IgD-negative memory B cell (primary cell): ENCODE measurements around the gene INTS14. TPM values are rescaled to one million over a fixed set of nuclear protein-coding genes. Genes with fewer than 3 reads are reported as not detected.
A peak's percentile ranks its signal among the peaks of the same experiment; 100 is the strongest.

Source experiments
- H3K27ac Mint-ChIP-seq, 3 donors: one replicate each; pipeline ENCODE4 v1.8.0; 2020 to 2022; ENCODE audit warnings: mild to moderate bottlenecking in 3 of 3, mixed read lengths in 3 of 3, moderate library complexity in 1 of 3
- H3K27me3 Mint-ChIP-seq: one replicate; pipeline ENCODE4 v1.8.0; 2021; ENCODE audit warnings: mixed read lengths
- H3K36me3 Mint-ChIP-seq: one replicate; pipeline ENCODE4 v1.8.0; 2020; ENCODE audit warnings: mild to moderate bottlenecking, mixed read lengths
- H3K4me1 Mint-ChIP-seq, 3 donors: one replicate each; pipeline ENCODE4 v1.8.0; 2020 to 2022; ENCODE audit warnings: mixed read lengths in 3 of 3, mild to moderate bottlenecking in 1 of 3
- H3K4me3 Mint-ChIP-seq, 4 donors: one replicate each; pipeline ENCODE4 v1.8.0; 2020 to 2022; ENCODE audit warnings: mild to moderate bottlenecking in 4 of 4, mixed read lengths in 4 of 4, moderate library complexity in 3 of 4
- H3K9me3 Mint-ChIP-seq, 3 donors: one replicate each; pipeline ENCODE4 v1.8.0; 2020 to 2021; ENCODE audit warnings: mixed read lengths in 3 of 3, mild to moderate bottlenecking in 1 of 3
- polyA plus RNA-seq: library from polyadenylated mRNA; unstranded; fragments of 300-500 nt; fragmentation: Illumina TruSeq; gene quantifications from one replicate; pipeline ENCODE4 v1.2.3, GENCODE V29; 2021

Gene INTS14
- polyA plus RNA-seq, 1 donor from 2014 or later, result 24.3 TPM

DNA sequence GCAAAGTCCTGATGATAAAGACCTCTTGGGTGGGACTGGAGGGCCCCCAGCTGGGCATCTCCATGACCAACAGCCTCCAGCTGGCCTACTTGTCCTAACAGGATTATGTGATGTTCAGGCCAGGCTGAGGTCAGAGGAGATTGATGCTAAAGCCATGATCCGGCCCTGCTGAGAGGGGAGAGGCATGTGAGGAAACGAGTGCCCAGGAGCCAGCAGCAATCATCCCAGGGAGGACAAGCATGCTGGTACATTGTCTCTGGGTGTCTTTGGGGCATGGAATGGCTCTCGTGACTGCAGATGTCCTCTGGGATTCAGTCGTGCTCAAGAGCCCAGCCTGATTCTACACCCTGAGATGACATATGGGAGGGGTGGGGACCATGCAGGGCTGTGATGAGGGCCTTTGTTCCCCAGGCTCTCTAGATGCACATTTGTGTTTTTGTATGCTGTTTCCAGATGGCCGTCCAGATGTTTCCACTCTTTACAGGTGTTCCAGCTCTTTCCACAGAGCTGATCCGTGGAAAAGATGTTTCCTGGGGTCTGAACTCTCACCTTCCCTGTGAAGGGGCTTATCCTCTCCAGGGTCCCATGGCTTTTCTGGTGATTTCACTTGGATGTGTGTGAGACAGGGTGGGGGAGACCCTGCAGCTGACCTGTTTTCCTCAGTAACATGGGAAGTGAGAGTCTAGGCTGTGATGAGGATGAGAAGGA lies 31.0 kb upstream of the INTS14 start:
- peak overlapping the region in 1 of 3 donors; percentile 76 for H3K27ac Mint-ChIP-seq
- no peaks in the 10 kb centered on the region for H3K9me3 Mint-ChIP-seq
- H3K36me3 Mint-ChIP-seq, result peaks cover 5% of the 10 kb centered on the region
- H3K4me1 Mint-ChIP-seq, result peaks cover 0 to 9% (median 4%) of the 10 kb centered on the region in 3 donors
- H3K4me3 Mint-ChIP-seq, result peak overlapping the region in 1 of 4 donors; percentile 1
- H3K27me3 Mint-ChIP-seq, result no peaks in the 10 kb centered on the region

DNA sequence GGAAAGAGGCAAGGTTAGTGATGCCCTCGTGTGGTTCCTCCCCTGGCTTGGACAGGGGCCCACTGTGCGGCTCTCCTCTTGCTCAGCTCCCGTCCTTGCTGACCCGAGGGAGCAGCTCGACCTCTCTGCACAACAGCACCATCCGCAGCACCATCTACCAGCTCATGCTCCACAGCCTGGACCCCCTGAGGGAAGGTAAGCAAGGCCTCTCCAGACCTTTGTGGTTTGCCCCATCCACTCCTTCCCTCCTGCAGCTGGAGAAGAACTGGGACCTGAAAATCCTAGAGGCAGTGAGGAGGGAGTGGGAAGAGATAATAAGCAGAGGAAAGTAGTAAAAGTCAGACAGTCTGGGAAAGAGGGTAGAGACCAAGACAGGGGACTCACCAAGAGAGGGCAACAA lies 28.6 kb upstream of the INTS14 start:
- H3K4me1 Mint-ChIP-seq, result peaks cover 0 to 9% (median 4%) of the 10 kb centered on the region in 3 donors

DNA sequence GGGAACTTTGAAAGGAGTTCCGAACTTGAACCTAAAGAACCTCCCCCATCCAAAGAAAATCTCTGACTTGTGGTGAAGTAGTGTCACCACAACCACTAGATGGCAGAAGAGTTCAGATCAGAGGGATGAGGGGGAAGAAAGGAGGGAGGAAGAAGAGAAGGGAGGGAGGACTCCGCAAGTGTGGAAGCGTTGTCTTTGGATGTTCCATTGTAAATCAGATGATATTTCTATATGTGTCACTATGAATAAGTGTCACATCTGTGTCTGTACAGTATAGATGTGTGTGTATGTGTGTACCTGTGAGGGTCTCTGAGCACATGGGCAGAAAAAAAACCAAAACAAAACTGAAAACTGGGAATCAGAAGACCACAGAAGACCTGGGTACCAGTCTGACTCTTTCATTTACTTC lies 27.8 kb upstream of the INTS14 start:
- Mint-ChIP-seq H3K4me3 (no peak overlapping the region), H3K27ac (peak overlapping the region in 2 of 3 donors; percentile 3 to 89), H3K36me3 (no peaks in the 10 kb centered on the region), H3K27me3 (peaks cover under 1% of the 10 kb centered on the region), H3K9me3 (no peaks in the 10 kb centered on the region), H3K4me1 (peaks cover 0 to 11% (median 4%) of the 10 kb centered on the region in 3 donors)

More for the DNA sequence above, 28.6 kb upstream of the INTS14 start:
- Mint-ChIP-seq H3K9me3 (no peaks in the 10 kb centered on the region), H3K27ac (peak overlapping the region in 1 of 3 donors; percentile 73), H3K36me3 (peaks cover 3% of the 10 kb centered on the region), H3K4me3 (no peak overlapping the region), H3K27me3 (no peaks in the 10 kb centered on the region)

DNA sequence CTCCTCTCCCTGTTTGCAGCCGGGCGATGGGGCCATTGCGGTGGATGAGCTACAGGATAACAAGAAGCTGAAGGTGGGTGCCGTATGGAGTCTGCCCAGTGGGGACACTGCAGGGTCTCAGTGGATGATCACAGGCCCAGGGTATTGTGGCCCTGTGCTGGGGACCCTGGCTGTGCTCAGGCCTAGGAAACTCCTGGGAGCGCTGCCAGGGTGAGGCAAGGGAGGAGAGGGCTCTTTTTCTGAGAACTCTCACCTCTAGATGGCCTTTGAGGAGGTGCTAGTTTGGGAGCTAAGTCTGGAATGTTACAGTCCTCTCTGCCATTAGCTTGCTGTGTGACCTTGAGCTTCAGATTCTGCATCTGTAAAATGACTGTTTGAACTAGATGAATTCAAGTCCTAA lies 27.2 kb upstream of the INTS14 start:
- H3K27ac Mint-ChIP-seq, result peak overlapping the region in 2 of 3 donors; percentile 3 to 89
- H3K9me3 Mint-ChIP-seq, result no peaks in the 10 kb centered on the region
- H3K27me3 Mint-ChIP-seq, result peaks cover 2% of the 10 kb centered on the region
- H3K4me1 Mint-ChIP-seq, result peaks cover 0 to 12% (median 4%) of the 10 kb centered on the region in 3 donors
- no peaks in the 10 kb centered on the region for H3K36me3 Mint-ChIP-seq
- no peak overlapping the region for H3K4me3 Mint-ChIP-seq

DNA sequence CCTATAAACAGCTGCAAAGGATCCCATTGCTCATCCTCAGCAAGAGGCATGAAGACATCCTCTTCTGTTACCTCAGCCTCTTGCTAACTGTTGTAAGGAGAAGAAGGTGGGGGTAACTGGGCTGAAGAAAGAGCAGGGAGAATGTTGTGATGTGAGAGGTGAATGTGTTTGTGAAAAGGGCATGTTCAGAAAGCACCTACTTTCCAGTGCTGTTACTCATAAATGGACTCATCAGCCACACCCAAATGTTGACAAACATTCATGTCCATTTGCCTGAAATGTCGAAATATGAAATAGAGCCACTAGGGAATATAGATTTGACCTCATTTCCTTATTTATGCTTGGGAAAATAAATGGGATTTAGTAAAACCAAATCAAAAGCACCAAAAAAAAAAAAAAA lies 23.4 kb upstream of the INTS14 start:
- no peaks in the 10 kb centered on the region for H3K9me3 Mint-ChIP-seq
- peaks cover 5% of the 10 kb centered on the region for H3K36me3 Mint-ChIP-seq
- H3K27me3 Mint-ChIP-seq, result peaks cover 17% of the 10 kb centered on the region
- H3K4me3 Mint-ChIP-seq, result no peak overlapping the region
- peaks cover 17 to 25% (median 19%) of the 10 kb centered on the region in 3 donors for H3K4me1 Mint-ChIP-seq
- peak overlapping the region in 1 of 3 donors; percentile 17 for H3K27ac Mint-ChIP-seq

DNA sequence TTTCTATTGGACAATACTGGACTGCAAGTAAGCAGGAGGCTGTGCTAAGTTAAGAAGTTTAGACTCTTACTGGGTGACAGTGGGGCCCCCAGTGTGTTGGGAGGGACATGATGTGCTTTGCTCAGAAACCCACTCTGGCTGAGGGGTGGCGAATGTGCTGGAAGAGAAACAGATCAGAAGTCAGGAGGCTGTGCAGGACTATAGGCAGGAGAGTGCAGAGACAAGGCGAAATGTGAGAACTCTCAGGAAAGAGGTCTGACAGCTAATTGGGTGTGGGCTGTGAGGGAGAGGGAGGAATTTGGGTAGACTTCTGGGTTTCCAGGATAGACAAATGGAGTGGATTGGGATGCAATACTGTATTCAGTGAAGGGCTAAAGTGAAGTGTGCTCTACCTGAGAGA lies 22.8 kb upstream of the INTS14 start:
- H3K36me3 Mint-ChIP-seq, result peaks cover 7% of the 10 kb centered on the region
- no peaks in the 10 kb centered on the region for H3K9me3 Mint-ChIP-seq
- H3K27ac Mint-ChIP-seq, result peak overlapping the region in 1 of 3 donors; percentile 46
- no peak overlapping the region for H3K4me3 Mint-ChIP-seq
- peaks cover 17 to 21% (median 19%) of the 10 kb centered on the region in 3 donors for H3K4me1 Mint-ChIP-seq
- H3K27me3 Mint-ChIP-seq, result peaks cover 17% of the 10 kb centered on the region

DNA sequence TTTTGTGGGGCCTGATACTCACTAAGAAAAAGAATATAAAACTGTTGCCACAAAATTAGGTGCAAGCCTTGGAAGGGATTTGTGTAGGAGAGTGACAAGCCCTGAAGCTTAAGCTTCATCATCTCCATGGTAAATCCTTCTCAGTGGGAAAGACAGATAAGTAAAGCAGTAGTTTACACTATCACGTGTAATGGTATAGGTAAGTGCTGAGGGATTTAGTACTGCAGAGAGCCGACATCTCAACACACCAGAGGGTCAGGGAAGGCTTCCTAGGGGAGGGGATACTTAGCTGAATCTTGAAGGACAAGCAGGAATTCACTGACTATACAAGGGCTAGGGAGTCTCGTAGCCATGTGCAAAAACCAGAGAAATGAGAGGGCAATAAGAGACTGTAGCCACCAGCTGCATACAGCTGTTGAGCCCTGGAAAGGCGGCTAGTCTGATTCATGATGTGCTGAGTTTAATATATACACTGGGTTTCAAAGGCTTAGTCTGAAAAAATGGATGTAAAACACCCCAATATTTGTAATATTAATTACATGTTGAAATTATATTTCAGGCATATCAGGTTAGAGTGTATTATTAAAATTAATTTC lies 21.9 kb upstream of the INTS14 start:
- Mint-ChIP-seq H3K9me3 (no peaks in the 10 kb centered on the region), H3K36me3 (peaks cover 7% of the 10 kb centered on the region), H3K4me3 (no peak overlapping the region), H3K27me3 (peaks cover 17% of the 10 kb centered on the region), H3K4me1 (peaks cover 15 to 17% (median 16%) of the 10 kb centered on the region in 3 donors), H3K27ac (no peak overlapping the region)

DNA sequence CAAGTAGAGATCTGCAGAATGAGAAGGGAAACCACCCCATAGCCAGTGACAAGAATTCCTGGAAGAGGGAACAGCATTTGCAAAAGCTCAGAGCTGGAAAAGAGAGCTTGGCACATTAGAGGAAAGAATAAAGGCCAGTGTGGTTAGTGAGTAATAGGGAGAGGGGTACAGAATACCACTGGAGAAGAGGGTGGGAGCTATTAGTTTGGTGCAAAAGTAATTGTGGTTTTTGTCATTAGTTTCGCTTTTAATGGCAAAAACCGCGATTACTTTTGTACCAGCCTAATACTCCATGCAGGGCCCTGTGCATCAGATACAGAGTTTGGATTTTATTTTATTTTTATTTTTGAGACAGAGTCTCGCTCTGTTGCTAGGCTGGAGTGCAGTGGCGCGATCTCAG lies 20.6 kb upstream of the INTS14 start:
- peaks cover 7% of the 10 kb centered on the region for H3K36me3 Mint-ChIP-seq
- H3K9me3 Mint-ChIP-seq, result no peaks in the 10 kb centered on the region
- peaks cover 17% of the 10 kb centered on the region for H3K27me3 Mint-ChIP-seq
- peak overlapping the region in 2 of 3 donors; percentile 1 to 51 for H3K27ac Mint-ChIP-seq
- peak overlapping the region in 3 of 4 donors; percentile 1 to 92 (median 90) for H3K4me3 Mint-ChIP-seq
- peaks cover 15 to 17% (median 16%) of the 10 kb centered on the region in 3 donors for H3K4me1 Mint-ChIP-seq

DNA sequence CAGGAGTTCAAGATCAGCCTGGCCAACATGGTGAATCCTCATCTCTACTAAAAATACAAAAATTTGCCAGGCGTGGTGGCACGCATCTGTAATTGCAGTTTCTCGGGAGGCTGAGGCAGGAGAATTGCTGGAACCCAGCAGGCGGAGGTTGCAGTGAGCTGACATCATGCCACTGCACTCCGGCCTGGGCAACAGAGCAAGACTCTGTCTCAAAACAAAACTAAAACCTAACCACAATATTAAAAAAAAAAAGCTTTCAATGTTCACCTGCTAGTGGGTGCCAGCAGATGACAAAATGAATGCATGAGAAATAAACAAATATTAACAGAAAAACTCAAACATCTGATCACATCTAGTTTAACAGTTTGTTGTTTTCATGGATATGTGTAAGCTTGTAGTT lies 19.8 kb upstream of the INTS14 start:
- Mint-ChIP-seq H3K36me3 (peaks cover 7% of the 10 kb centered on the region), H3K9me3 (no peaks in the 10 kb centered on the region), H3K27me3 (peaks cover 18% of the 10 kb centered on the region), H3K4me3 (peak overlapping the region in 1 of 4 donors; percentile 92), H3K27ac (peak overlapping the region in 1 of 3 donors; percentile 1), H3K4me1 (peaks cover 15 to 17% (median 16%) of the 10 kb centered on the region in 3 donors)

DNA sequence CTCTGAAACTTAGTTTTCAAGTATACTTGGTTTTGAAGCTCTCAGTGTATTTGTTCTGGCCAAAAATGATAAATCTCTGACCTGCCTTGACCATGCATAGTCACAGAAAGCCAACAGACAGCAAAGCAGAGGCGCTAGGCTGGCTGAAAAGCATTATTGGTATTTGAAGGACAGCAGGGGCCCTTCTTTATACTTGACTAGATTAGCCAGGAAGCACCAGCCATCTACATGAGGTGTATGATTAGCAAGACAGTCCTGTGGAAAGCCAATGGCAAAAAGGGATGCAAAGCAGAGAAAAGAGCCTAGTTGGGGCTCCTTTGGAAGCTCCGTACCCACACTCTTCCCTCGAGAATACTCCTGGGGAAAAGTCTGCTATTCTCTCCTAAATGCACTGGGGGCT lies 18.6 kb upstream of the INTS14 start:
- peaks cover 22% of the 10 kb centered on the region for H3K27me3 Mint-ChIP-seq
- peak overlapping the region in 2 of 4 donors; percentile 12 to 43 for H3K4me3 Mint-ChIP-seq
- H3K4me1 Mint-ChIP-seq, result peaks cover 15 to 17% (median 16%) of the 10 kb centered on the region in 3 donors
- H3K9me3 Mint-ChIP-seq, result no peaks in the 10 kb centered on the region
- H3K27ac Mint-ChIP-seq, result no peak overlapping the region
- H3K36me3 Mint-ChIP-seq, result peaks cover 7% of the 10 kb centered on the region

DNA sequence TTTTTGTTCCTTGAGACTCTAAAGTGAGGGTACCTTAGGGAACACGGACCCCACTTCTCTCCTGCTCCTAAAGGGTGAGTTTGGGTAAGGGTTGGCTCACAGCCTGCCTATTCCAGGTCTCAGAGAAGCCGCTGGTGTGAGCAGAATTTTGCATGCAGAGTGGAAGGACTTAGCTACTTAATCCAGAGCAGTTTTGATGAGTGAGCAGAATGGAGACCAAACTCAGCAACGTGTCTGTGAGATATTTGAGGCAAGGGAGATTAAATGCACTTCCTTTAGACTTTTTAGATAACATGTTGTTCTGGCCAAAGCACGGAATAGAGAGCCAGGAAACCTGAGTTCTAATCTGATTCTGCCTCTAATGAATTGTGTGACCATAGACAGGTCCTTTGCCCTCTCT lies 15.9 kb upstream of the INTS14 start:
- peaks cover 13% of the 10 kb centered on the region for H3K27me3 Mint-ChIP-seq

DNA sequence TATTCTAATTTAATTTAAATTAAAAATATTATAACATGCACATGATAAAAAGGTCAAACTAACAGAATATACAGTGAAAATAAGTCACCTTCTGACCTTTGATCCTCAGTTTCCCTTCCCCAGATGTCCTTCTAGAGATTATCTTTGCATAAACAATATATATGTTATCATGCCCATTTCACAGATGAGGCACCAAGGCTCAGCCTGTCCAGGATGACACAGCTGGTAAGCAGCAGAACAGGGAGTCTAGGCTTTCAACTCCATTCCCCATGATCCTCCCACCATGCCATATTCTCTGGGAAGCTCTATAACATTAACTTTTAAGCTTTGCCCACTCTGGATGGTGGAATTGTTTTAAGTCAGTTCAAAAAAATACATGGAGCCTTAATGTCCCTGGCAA lies 12.2 kb upstream of the INTS14 start:
- no peaks in the 10 kb centered on the region for H3K9me3 Mint-ChIP-seq
- H3K4me1 Mint-ChIP-seq, result no peaks in the 10 kb centered on the region
- no peak overlapping the region for H3K27ac Mint-ChIP-seq
- peaks cover 4% of the 10 kb centered on the region for H3K27me3 Mint-ChIP-seq
- peaks cover 8% of the 10 kb centered on the region for H3K36me3 Mint-ChIP-seq
- no peak overlapping the region for H3K4me3 Mint-ChIP-seq

More for the DNA sequence above, 15.9 kb upstream of the INTS14 start:
- no peaks in the 10 kb centered on the region for H3K9me3 Mint-ChIP-seq
- H3K4me1 Mint-ChIP-seq, result peaks cover 7 to 13% (median 8%) of the 10 kb centered on the region in 3 donors
- H3K36me3 Mint-ChIP-seq, result peaks cover 10% of the 10 kb centered on the region
- H3K27ac Mint-ChIP-seq, result peak overlapping the region in 1 of 3 donors; percentile 10
- no peak overlapping the region for H3K4me3 Mint-ChIP-seq

DNA sequence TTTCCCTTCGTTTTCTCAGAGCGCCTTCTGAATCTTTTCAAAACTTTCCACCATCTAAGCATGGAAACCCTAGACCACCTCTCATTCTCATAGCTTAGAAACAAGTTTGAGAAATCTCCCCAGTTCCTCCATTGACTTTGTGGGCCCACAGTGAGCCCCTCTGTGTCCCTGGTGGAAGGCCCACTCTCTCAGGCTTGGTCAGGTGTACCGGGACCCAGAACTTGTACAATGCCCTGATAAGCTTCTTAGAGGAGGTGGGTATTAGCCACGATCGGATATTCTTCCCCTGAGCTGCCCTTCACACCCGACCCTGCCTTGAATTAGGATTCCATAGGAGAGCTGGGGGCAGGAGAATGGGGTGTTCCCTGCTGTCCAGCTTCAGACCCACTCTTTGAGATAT lies 10.7 kb upstream of the INTS14 start, which contains the start of gene SLC24A1:
Gene SLC24A1 (plus strand): TSS at position 301 of the 400 bp plus-strand sequence. CDS start 2,143 bp downstream, outside the sequence.
- peak within 1 kb of the TSS in 2 of 3 donors; percentile 20 to 79 for H3K27ac Mint-ChIP-seq

DNA sequence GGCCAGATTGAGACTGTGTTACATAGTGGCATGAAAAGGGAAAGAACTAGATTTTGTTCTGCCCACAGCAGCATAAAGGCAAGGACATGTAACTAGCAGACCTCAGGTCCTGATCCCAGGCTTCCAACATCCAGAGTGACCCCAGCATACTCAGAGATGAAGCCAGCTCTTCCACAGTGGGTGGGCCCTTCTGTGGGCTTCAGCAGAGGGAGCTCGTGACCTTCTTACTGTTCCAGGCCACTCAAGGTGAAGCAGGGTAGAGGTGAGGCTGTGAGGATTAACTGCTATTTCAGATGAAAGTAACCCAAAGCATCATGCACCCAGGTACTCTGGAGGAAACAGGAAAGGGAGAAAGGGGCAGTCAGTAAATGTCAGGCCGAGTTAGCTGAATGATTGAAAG lies 9.9 kb upstream of the INTS14 start:
- H3K4me3 Mint-ChIP-seq, result peak overlapping the region in 1 of 4 donors; percentile 27
- H3K36me3 Mint-ChIP-seq, result peaks cover 8% of the 10 kb centered on the region
- peaks cover 0 to 3% (median 0%) of the 10 kb centered on the region in 3 donors for H3K9me3 Mint-ChIP-seq
- H3K4me1 Mint-ChIP-seq, result no peaks in the 10 kb centered on the region
- H3K27ac Mint-ChIP-seq, result peak overlapping the region in 1 of 3 donors; percentile 79
- H3K27me3 Mint-ChIP-seq, result peaks cover 4% of the 10 kb centered on the region

More for the DNA sequence above, 10.7 kb upstream of the INTS14 start, which contains the start of gene SLC24A1:
- H3K4me1 Mint-ChIP-seq, result no peaks in the 10 kb centered on the region
- H3K4me3 Mint-ChIP-seq, result peak within 1 kb of the TSS in 1 of 4 donors; percentile 27
- no peaks in the 10 kb centered on the region for H3K9me3 Mint-ChIP-seq
- peaks cover 8% of the 10 kb centered on the region for H3K36me3 Mint-ChIP-seq
- peaks cover 4% of the 10 kb centered on the region for H3K27me3 Mint-ChIP-seq

DNA sequence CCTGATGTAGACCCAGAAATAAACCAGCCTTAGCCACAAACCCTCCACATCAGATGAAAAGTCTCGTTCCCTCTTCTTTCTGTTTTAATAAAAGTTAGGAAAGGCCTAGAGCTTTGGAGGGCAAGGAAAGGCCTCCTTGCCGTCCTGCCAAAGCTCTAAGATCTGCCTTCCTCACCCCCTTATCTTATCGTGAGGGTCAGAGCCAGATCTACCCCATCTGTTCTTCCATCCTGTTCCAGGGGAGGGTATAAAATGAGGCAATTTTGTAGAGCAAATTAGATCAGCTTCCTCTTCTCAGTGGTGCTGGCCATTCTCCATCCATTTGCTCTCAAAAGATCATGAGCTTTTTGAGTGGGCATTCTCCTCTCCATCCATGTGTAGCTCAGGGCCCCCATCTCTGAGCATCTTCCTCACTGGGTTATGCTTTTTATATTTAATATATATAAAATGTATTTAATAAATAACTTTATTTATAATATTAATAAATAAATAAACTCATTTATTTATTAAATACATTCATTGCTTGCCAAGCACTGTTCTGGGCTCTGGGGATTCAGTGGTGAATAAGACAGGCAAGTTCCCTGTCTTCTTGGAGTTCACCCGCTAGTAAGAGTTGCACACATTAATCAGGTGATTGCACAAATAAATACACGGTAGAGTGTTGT lies 8.8 kb upstream of the INTS14 start:
- Mint-ChIP-seq H3K27ac (no peak overlapping the region), H3K4me3 (no peak overlapping the region), H3K36me3 (peaks cover 8% of the 10 kb centered on the region), H3K9me3 (peaks cover 0 to 3% (median 0%) of the 10 kb centered on the region in 3 donors), H3K4me1 (no peaks in the 10 kb centered on the region), H3K27me3 (no peaks in the 10 kb centered on the region)
